Smooth muscle cell of bladder (primary cell): ENCODE measurements around the gene ALG6. TPM values are rescaled to one million over a fixed set of nuclear protein-coding genes. Genes with fewer than 3 reads are reported as not detected.

Experiments
- total RNA-seq: library from RNA; depleted of rRNA; stranded (reverse); fragments of >200 nt; gene quantifications from 2 replicates; pipeline ENCODE4 v1.2.3, GENCODE V29; 2014

Gene ALG6
- total RNA-seq = 9.7 and 11.7 TPM in 2 replicates

DNA sequence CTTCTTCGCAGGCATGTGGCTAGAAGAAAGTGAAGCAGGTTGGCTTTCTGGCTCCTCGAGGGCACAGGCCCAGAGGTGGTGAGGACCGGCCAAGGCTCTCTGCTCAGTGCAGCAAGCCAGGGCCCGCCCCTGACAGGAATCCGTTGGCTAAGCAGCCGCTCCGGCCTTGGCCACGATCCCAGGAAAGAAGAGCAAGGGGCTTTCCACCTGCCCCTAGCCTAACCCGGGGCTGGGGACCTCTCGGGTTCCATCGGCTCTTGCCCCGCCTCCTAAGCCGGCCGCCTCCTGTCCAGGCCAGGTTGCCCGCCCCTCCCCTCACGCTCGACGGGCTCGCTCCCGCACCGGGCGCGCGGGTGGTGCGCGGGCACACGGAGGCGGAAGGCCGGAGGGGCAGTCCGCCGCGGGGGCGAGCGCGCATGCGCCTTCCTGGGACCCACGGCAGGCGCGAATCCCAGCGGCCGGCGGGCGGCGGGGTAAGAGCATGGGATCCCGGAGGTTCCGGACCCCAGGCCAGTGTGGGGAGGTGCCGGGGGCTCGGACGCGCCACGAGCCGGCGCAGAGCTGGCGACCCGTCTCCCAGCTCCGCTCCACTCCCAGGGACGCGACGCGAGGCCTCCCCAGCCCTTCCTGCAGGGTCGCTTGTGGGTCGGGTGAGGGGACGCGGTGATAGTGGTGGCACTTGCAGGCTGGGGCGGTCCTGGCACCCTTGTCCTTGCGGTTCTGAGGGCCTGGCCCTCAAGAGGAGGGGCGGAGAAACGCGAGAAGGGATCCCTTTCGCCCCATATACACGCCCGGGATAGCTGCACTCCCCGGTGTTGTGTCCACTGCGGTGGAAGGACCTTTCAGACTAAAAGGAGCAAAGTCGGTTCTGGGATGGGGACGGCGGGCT, at the start of gene ALG6:
ALG6 (plus strand) TSS at position 413 of the 889 bp plus-strand sequence. CDS start 3,351 bp downstream, outside the sequence.

DNA sequence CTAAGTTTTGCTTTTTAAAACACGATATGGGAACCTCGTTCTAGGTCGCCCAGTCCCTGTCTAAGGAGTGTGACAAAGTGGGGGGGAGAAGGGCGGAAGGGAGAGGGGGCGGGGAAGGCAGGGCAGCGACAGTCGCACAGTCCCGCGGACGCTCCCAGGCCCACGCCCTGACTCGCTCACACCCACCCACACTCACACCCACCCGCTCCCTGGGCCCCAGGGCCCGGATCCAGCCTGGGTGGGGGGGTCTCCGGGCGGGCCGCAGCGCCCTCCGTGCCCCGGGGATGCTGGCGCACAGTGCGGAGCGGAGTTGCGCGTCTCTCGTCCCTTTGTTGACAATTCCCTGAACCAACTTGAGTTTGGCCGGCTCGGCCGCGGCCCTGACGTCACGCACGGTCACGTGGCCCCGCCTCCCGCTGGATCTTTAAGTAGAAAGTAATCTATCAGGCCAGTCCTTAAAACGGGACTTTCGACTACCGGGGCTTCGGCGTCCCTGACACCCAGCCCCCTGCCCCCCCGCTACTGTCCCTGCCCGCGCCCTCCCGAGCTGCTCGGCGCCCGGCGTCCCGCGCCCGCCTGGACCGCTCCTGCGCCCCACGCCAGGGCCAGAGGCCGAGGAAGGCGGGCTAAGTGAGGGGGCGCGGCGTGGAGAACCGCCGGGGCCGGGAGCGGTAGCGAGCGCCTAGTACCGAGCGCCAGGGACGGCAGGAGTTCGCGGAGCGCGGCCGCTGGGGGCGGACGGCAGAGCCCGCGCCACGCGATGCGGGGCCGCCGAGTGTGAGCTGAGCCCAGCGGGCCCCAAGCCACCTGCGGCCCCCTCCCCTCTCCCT, 45.1 kb upstream of the ALG6 start, which contains the start of gene FOXD3:
FOXD3 (plus strand) TSS at position 454 of the 830 bp plus-strand sequence. CDS start 492 bp downstream, outside the sequence.

Other genes starting within 250 kb of the ALG6 start
- gene FOXD3, start 45.1 kb upstream of the ALG6 start, total RNA-seq = not detected in 2 replicates
- gene ITGB3BP, start 155.6 kb downstream of the ALG6 start, total RNA-seq = 14.4 and 19.5 TPM in 2 replicates
- gene EFCAB7, start 155.9 kb downstream of the ALG6 start, total RNA-seq = 8.0 and 8.1 TPM in 2 replicates
- gene PGM1, start 225.8 kb downstream of the ALG6 start, total RNA-seq = 74.8 and 125 TPM in 2 replicates